HCT116 (cell line): Measurements from ENCODE around the gene RIOK2. TPM values are rescaled to one million over a fixed set of nuclear protein-coding genes. Genes with fewer than 3 reads are reported as not detected.

Experiments used
- ATAC-seq: fragments of 200-7000 bp; cut with Tn5 transposase; 2 replicates; pipeline ENCODE4 v1.9.1; 2020; ENCODE audit warnings: mild to moderate bottlenecking, moderate library complexity
- BruUV-seq: library from RNA; stranded (reverse); fragments of 400-500 nt; replicated peaks from 2 replicates; lab custom pipeline; 2021; lab: Mats Ljungman, UMichigan
- CTCF ChIA-PET: fragments of 300-600 bp; sonication (Branson Sonifier 250); formaldehyde crosslinking; loops from one replicate; lab custom pipeline; 2021; ENCODE audit warnings: antibody characterized with exemption; lab: Charles Lee
- POLR2A ChIA-PET: fragments of 300-600, 350-600 bp; sonication (Branson Sonifier 250); formaldehyde crosslinking; loops from one replicate; lab custom pipeline; 2021; ENCODE audit warnings: antibody characterized with exemption; lab: Charles Lee
- RAD21 ChIA-PET, 2 experiments: fragments of 300-600 bp; sonication (Branson Sonifier 250); formaldehyde crosslinking; loops; one replicate each; lab custom pipeline; 2023; ENCODE audit warnings: low total read pairs in 2 of 2; ENCODE audit not compliant: uncharacterized antibody in 2 of 2, unreplicated experiment in 2 of 2, low non-redundant PET in 1 of 2; lab: Charles Lee
- DNase-seq: peaks from one replicate; pipeline ENCODE4 v3.0.0-alpha.2; 2010; ENCODE audit warnings: low read depth, low spot score
- H2AFZ ChIP-seq: fragments of 200-600 bp; shearing (Covaris generic), sonication (generic); 2 replicates; pipeline ENCODE4 v1.6.1; 2017; ENCODE audit warnings: low read depth, mixed run types, mixed read lengths, antibody characterized with exemption, low read length; ENCODE audit not compliant: poor library complexity, severe bottlenecking
- H3K27ac ChIP-seq: 2 replicates; pipeline ENCODE4 v1.5.1; 2012; ENCODE audit warnings: low read depth, low read length
- H3K27me3 ChIP-seq: fragments of 200-600 bp; sonication (generic); 2 replicates; pipeline ENCODE4 v1.6.1; 2016; ENCODE audit warnings: mixed run types, low read length, mixed read lengths; ENCODE audit not compliant: insufficient read depth
- H3K36me3 ChIP-seq, 2 experiments: fragments of 200-500 bp in 1 of 2; fragments of 200-600 bp in 1 of 2; sonication (Bioruptor generic) in 1 of 2; sonication (generic) in 1 of 2; 2 replicates each; pipeline versions ENCODE4 v1.5.1 to v1.6.1; 2014 to 2016; ENCODE audit warnings: low read length in 2 of 2, inconsistent platforms in 1 of 2, mixed read lengths in 1 of 2, mixed run types in 1 of 2; ENCODE audit not compliant: insufficient read depth in 2 of 2, control insufficient read depth in 1 of 2
- H3K4me1 ChIP-seq, 2 experiments: fragments of 200-600 bp in 1 of 2; sonication (generic) in 1 of 2; 2 replicates each; pipeline versions ENCODE4 v1.5.1 to v1.6.1; 2012 to 2017; ENCODE audit warnings: low read length in 2 of 2, inconsistent platforms in 1 of 2, mild to moderate bottlenecking in 1 of 2, mixed read lengths in 1 of 2, mixed run types in 1 of 2, moderate library complexity in 1 of 2; ENCODE audit not compliant: insufficient read depth in 2 of 2, control insufficient read depth in 1 of 2
- H3K4me2 ChIP-seq: fragments of 200-600 bp; sonication (generic); 2 replicates; pipeline ENCODE4 v1.6.1; 2017; ENCODE audit warnings: mixed run types, low read length, mixed read lengths
- H3K4me3 ChIP-seq, 2 experiments: fragments of 200-600 bp in 1 of 2; sonication (generic) in 1 of 2; replicated peaks in 1 of 2; 2 replicates each; pipeline ENCODE4 v1.5.1; 2011 to 2016; ENCODE audit warnings: low read length in 2 of 2, control low read depth in 1 of 2, low read depth in 1 of 2, mild to moderate bottlenecking in 1 of 2, mixed read lengths in 1 of 2, mixed run types in 1 of 2
- H3K79me2 ChIP-seq: fragments of 200-600 bp; sonication (generic); 2 replicates; pipeline ENCODE4 v1.6.1; 2017; ENCODE audit warnings: mild to moderate bottlenecking, mixed run types, low read length, moderate library complexity, mixed read lengths; ENCODE audit not compliant: insufficient read depth
- H3K9ac ChIP-seq: fragments of 200-600 bp; sonication (generic); 2 replicates; pipeline ENCODE4 v1.6.1; 2016; ENCODE audit warnings: low read length, mixed read lengths
- H3K9me2 ChIP-seq: fragments of 200-600 bp; sonication (generic), shearing (Covaris generic); 2 replicates; pipeline ENCODE4 v1.6.1; 2017; ENCODE audit warnings: mixed run types, mild to moderate bottlenecking, moderate library complexity; ENCODE audit not compliant: insufficient read depth
- H3K9me3 ChIP-seq, 2 experiments: fragments of 200-500 bp in 1 of 2; fragments of 200-600 bp in 1 of 2; sonication (Bioruptor generic) in 1 of 2; sonication (generic) in 1 of 2; 2 replicates each; pipeline ENCODE4 v1.6.1; 2014 to 2017; ENCODE audit warnings: low read length in 2 of 2, mixed read lengths in 2 of 2, inconsistent platforms in 1 of 2, low read depth in 1 of 2, mild to moderate bottlenecking in 1 of 2, mixed run types in 1 of 2, moderate library complexity in 1 of 2; ENCODE audit not compliant: control insufficient read depth in 1 of 2, insufficient read depth in 1 of 2
- H4K20me1 ChIP-seq: fragments of 200-600 bp; sonication (generic), shearing (Covaris generic); 2 replicates; pipeline ENCODE4 v1.6.1; 2017; ENCODE audit warnings: mixed run types, mild to moderate bottlenecking, moderate library complexity; ENCODE audit not compliant: insufficient read depth
- ATF3 ChIP-seq: IDR thresholded peaks from 2 replicates; pipeline ENCODE4 v1.6.1; 2012
- CEBPB ChIP-seq: IDR thresholded peaks from 2 replicates; pipeline ENCODE4 v1.6.1; 2012; ENCODE audit warnings: low read depth
- EGR1 ChIP-seq: IDR thresholded peaks from 2 replicates; pipeline ENCODE4 v1.6.1; 2012; ENCODE audit warnings: low read depth
- ELF1 ChIP-seq: IDR thresholded peaks from 2 replicates; pipeline ENCODE4 v1.6.1; 2012; ENCODE audit warnings: low read depth, borderline replicate concordance
- EZH2 ChIP-seq: fragments of 200-600 bp; sonication (generic); IDR thresholded peaks from 2 replicates; pipeline ENCODE4 v1.6.1; 2017; ENCODE audit warnings: antibody characterized with exemption, mixed run types
- JUND ChIP-seq: IDR thresholded peaks from 2 replicates; pipeline ENCODE4 v1.6.1; 2012
- POLR2AphosphoS5 ChIP-seq: IDR thresholded peaks from 2 replicates; pipeline ENCODE4 v1.6.1; 2011; ENCODE audit warnings: mild to moderate bottlenecking, low read depth, low read length, moderate library complexity
- REST ChIP-seq: IDR thresholded peaks from 2 replicates; pipeline ENCODE4 v1.6.1; 2012; ENCODE audit warnings: low read depth
- SIN3A ChIP-seq: IDR thresholded peaks from 2 replicates; pipeline ENCODE4 v1.6.1; 2012; ENCODE audit warnings: low read depth
- SP1 ChIP-seq: IDR thresholded peaks from 2 replicates; pipeline ENCODE4 v1.6.1; 2012; ENCODE audit warnings: low read depth
- TCF7L2 ChIP-seq: IDR thresholded peaks from 2 replicates; pipeline ENCODE4 v1.7.0; 2011; ENCODE audit warnings: borderline replicate concordance, inconsistent platforms; ENCODE audit not compliant: insufficient read depth, insufficient read length; ENCODE audit errors: extremely low read depth
- ZBTB33 ChIP-seq: IDR thresholded peaks from 2 replicates; pipeline ENCODE4 v1.6.1; 2011; ENCODE audit warnings: mild to moderate bottlenecking, low read length, moderate library complexity; ENCODE audit not compliant: insufficient replicate concordance; ENCODE audit errors: extremely low read depth
- ZFX ChIP-seq: fragments of 450-650 bp; IDR thresholded peaks from 2 replicates; pipeline ENCODE4 v1.6.1; 2017
- intact Hi-C: fragments of 100-400 bp; cut with micrococcal nuclease; formaldehyde crosslinking; loops from 2 replicates; pipeline ENCODE4 v1.10.0; 2022
- total RNA-seq: library from RNA; stranded (reverse); gene quantifications from one replicate; pipeline ENCODE4 v1.2.1, GENCODE V29; 2021; ENCODE audit not compliant: unreplicated experiment

RIOK2 gene
- total RNA-seq, 1 experiment from 2014 or later, result 27.1 TPM

- DNase-seq, result no peak
- Histone ChIP-seq H4K20me1 (no peaks in the 10 kb centered on the region), H3K27me3 (no peaks in the 10 kb centered on the region), H3K9ac (no peak overlapping the region), H3K4me1 (no peaks in the 10 kb centered on the region), H3K9me2 (no peaks in the 10 kb centered on the region), H3K79me2 (no peaks in the 10 kb centered on the region), H3K27ac (no peak overlapping the region), H3K4me2 (no peak overlapping the region), H3K36me3 (no peaks in the 10 kb centered on the region), H3K9me3 (no peaks in the 10 kb centered on the region), H2AFZ (no peak overlapping the region), H3K4me3 (no peak overlapping the region)
- RAD21 ChIA-PET, result no interaction called here
- CTCF ChIA-PET, result no interaction called here
- no TSS peak for BruUV-seq
- no peak for ATAC-seq
- intact Hi-C loops, result no loop called here
- POLR2A ChIA-PET, result no interaction called here
- TF ChIP-seq EGR1 (no peak), ZBTB33 (no peak), ELF1 (no peak), TCF7L2 (no peak), CEBPB (no peak), POLR2AphosphoS5 (no peak), ATF3 (no peak), EZH2 (no peak), SIN3A (no peak), JUND (no peak), ZFX (no peak), REST (no peak), SP1 (no peak)
Observed at GRCh38 chr5:97225222-97225621, 42.2 kb upstream of the RIOK2 start.
